ENCODE results near the gene SUSD1. TPM values are rescaled to one million over a fixed set of nuclear protein-coding genes. Genes with fewer than 3 reads are reported as not detected.
A peak's percentile ranks its signal among the peaks of the same experiment; 100 is the strongest.

Gene SUSD1
- total RNA-seq, 1 experiment from 2014 or later: 15.3 TPM

- no peaks in the 10 kb centered on the region for H3K27me3 ChIP-seq (ENCODE audit: control insufficient read depth, insufficient read depth, low read length)
- no peaks in the 10 kb centered on the region for H3K36me3 ChIP-seq (ENCODE audit: control insufficient read depth, insufficient read depth, low read length)
- CTCF ChIA-PET: no interaction called here
- H3K4me3 ChIP-seq (ENCODE audit: low read depth in 2 of 2, low read length in 2 of 2): no peak overlapping the region
- peaks cover 22% of the 10 kb centered on the region for H3K4me1 ChIP-seq (ENCODE audit: control insufficient read depth, insufficient read depth, low read length)
- intact Hi-C loops (cut with micrococcal nuclease; ENCODE audit: unreplicated experiment): no loop called here
- no peak for ATAC-seq
- no peak for DNase-seq (ENCODE audit: low read depth, low spot score)
- peak overlapping the region; percentile 74; the same call in 1 of the 2 replicates for H3K27ac ChIP-seq (ENCODE audit: low read length)
- POLR2A ChIA-PET: no interaction called here
- TF ChIP-seq TCF7L2 (IDR thresholded peaks at IDR 0.05; ENCODE audit: low read depth, low read length): no peak
- no peak for TF ChIP-seq REST (IDR thresholded peaks at IDR 0.05; ENCODE audit: insufficient read depth in 1 of 2, low read depth in 2 of 2, low read length in 1 of 2)
- no peak for TF ChIP-seq CTCF (IDR thresholded peaks at IDR 0.05)
- TF ChIP-seq POLR2AphosphoS5 (IDR thresholded peaks at IDR 0.05; ENCODE audit: low read depth, low read length): no peak
- TF ChIP-seq SIN3A (IDR thresholded peaks at IDR 0.05; ENCODE audit: borderline replicate concordance, insufficient read depth, low read depth, low read length): no peak
- in situ Hi-C loops (cut with HindIII; ENCODE audit: low pct_unique_long_range_greater_than_20kb, low sequenced_read_pairs): no loop called here
- H3K9me3 ChIP-seq (ENCODE audit: control insufficient read depth, insufficient read depth, low read depth, low read length): no peaks in the 10 kb centered on the region
- BruUV-seq (replicated peaks): no TSS peak
Measured at GRCh38 chr9:112032743-112033142, 142.4 kb downstream of the SUSD1 start.

- TF ChIP-seq TCF7L2 (IDR thresholded peaks at IDR 0.05; ENCODE audit: low read depth, low read length) (no peak), SIN3A (IDR thresholded peaks at IDR 0.05; ENCODE audit: borderline replicate concordance, insufficient read depth, low read depth, low read length) (no peak), POLR2AphosphoS5 (IDR thresholded peaks at IDR 0.05; ENCODE audit: low read depth, low read length) (no peak), REST (IDR thresholded peaks at IDR 0.05; ENCODE audit: insufficient read depth in 1 of 2, low read depth in 2 of 2, low read length in 1 of 2) (no peak), CTCF (IDR thresholded peaks at IDR 0.05) (no peak)
- BruUV-seq (replicated peaks): no TSS peak
- POLR2A ChIA-PET: no interaction called here
Measured at GRCh38 chr9:112032009-112032408, 143.1 kb downstream of the SUSD1 start.

More at GRCh38 chr9:112032009-112032408, 143.1 kb downstream of the SUSD1 start:
- intact Hi-C loops (cut with micrococcal nuclease; ENCODE audit: unreplicated experiment) (no loop called here), in situ Hi-C loops (cut with HindIII; ENCODE audit: low pct_unique_long_range_greater_than_20kb, low sequenced_read_pairs) (no loop called here)
- Histone ChIP-seq H3K27ac (ENCODE audit: low read length) (peak overlapping the region; percentile 74; the same call in 1 of the 2 replicates), H3K27me3 (ENCODE audit: control insufficient read depth, insufficient read depth, low read length) (no peaks in the 10 kb centered on the region), H3K4me3 (ENCODE audit: low read depth in 2 of 2, low read length in 2 of 2) (no peak overlapping the region), H3K9me3 (ENCODE audit: control insufficient read depth, insufficient read depth, low read depth, low read length) (no peaks in the 10 kb centered on the region), H3K4me1 (ENCODE audit: control insufficient read depth, insufficient read depth, low read length) (peaks cover 15% of the 10 kb centered on the region), H3K36me3 (ENCODE audit: control insufficient read depth, insufficient read depth, low read length) (no peaks in the 10 kb centered on the region)
- CTCF ChIA-PET: no interaction called here
- no peak for ATAC-seq
- DNase-seq (ENCODE audit: low read depth, low spot score): no peak
